ENCODE results near the gene NKAIN2. TPM values are rescaled to one million over a fixed set of nuclear protein-coding genes. Genes with fewer than 3 reads are reported as not detected.

Gene NKAIN2
- total and polyA plus RNA-seq, 9 of the 15 experiments (the other 6 are each of a cell fraction or from before 2014, with no cell fraction given) = not detected

DNA sequence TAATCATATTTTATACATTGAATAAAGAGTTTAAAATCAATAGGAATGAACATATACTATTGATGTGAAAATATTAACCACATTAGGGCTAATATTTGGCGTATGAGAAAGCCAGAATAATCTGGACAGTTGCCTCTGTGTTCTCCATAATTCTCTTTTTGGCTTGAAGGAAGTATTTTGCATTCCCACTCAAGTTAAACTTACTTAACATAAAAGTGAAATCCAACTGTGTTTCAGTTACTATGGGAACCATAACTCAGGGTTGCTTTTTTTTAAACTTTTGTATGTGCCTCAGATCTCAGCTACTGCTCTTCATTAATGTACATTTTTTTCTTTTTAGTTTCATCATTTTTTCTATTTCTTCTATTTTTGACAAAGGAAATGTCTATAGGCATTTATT is 479.8 kb downstream of the NKAIN2 start:
- CTCF ChIA-PET (ENCODE audit: low intra/inter-chr PET ratio) = no interaction called here
- FAIRE-seq (no peak), DNase-seq (ENCODE audit: extremely low read depth in 1 of 4, low spot score in 3 of 4) (no peak), ATAC-seq (no peak)
- intact Hi-C loops (cut with micrococcal nuclease) = no loop called here
- WGBS (ENCODE audit: insufficient coverage, low coverage, missing lambda C conversion rate) = 0% methylated on average over 1 of the region's 1 CpG
- POLR2A ChIA-PET = no interaction called here
- H3K4me2 ChIP-seq (ENCODE audit: insufficient read depth, low read length) = no peak overlapping the region
- H3K36me3 ChIP-seq (ENCODE audit: control insufficient read depth, insufficient read depth, low read length) = no peaks in the 10 kb centered on the region
- TF ChIP-seq ZNF395 (CRISPR knock-in tag; IDR thresholded peaks at IDR 0.05) = no peak
- no peak for TF ChIP-seq VEZF1 (CRISPR knock-in tag; IDR thresholded peaks at IDR 0.05)
- TF ChIP-seq NUFIP1 (IDR thresholded peaks at IDR 0.05; ENCODE audit: partially characterized antibody) = no peak
- TF ChIP-seq SRSF7 (optimal IDR thresholded peaks at IDR 0.05; ENCODE audit: low read depth, low read length) = no peak
- TF ChIP-seq RBM15 (IDR thresholded peaks at IDR 0.05; ENCODE audit: insufficient read depth, low read length) = no peak
- no peak for TF ChIP-seq AFF1 (IDR thresholded peaks at IDR 0.05; ENCODE audit: low read depth in 1 of 2, partially characterized antibody in 2 of 2)
- TF ChIP-seq HDAC8 (tag; IDR thresholded peaks at IDR 0.05) = no peak
- no peak for TF ChIP-seq KLF1 (tag; IDR thresholded peaks at IDR 0.05)
- TF ChIP-seq PML (IDR thresholded peaks at IDR 0.05; ENCODE audit: low read length) = no peak
- no peak for TF ChIP-seq STAG1 (CRISPR knock-in tag; IDR thresholded peaks at IDR 0.05; ENCODE audit: borderline replicate concordance)
- TF ChIP-seq HNRNPLL (IDR thresholded peaks at IDR 0.05; ENCODE audit: low read depth, low read length, poor library complexity, severe bottlenecking) = no peak
- no peak for TF ChIP-seq GABPB2 (CRISPR knock-in tag; conservative IDR thresholded peaks at IDR 0.05)
- TF ChIP-seq NCOA6 (IDR thresholded peaks at IDR 0.05) = no peak
- no peak for TF ChIP-seq YY1 (IDR thresholded peaks at IDR 0.05; ENCODE audit: borderline replicate concordance in 1 of 3, control insufficient read depth in 1 of 3, extremely low read depth in 1 of 3, insufficient read depth in 3 of 3, insufficient read length in 1 of 3, insufficient replicate concordance in 2 of 3, low read depth in 1 of 3, low read length in 2 of 3)
- no peak overlapping the region for H3K4me3 ChIP-seq
- H3K27ac ChIP-seq (ENCODE audit: extremely low read depth, low read depth, low read length) = no peak overlapping the region
- in situ Hi-C loops (cut with MboI) = no loop called here
- no peaks in the 10 kb centered on the region for H3K79me2 ChIP-seq (ENCODE audit: control insufficient read depth, insufficient read depth, low read length)
- H3K9ac ChIP-seq (ENCODE audit: insufficient read depth in 1 of 2, low read depth in 2 of 2, low read length in 2 of 2) = no peak overlapping the region
- H3K9me1 ChIP-seq (ENCODE audit: control insufficient read depth, insufficient read depth, low read length) = no peaks in the 10 kb centered on the region
- no peak overlapping the region for H2AFZ ChIP-seq (ENCODE audit: low read depth, low read length)
- no TSS peak for BruUV-seq (replicated peaks)
- H3K9me3 ChIP-seq (replicated peaks; ENCODE audit: control insufficient read depth, insufficient read depth, low read depth, low read length) = 0 out of 2 replicates have a peak, but pooled peaks cover 2% of the 10 kb centered on the region
- H3K4me1 ChIP-seq (replicated peaks in 1 of 2; ENCODE audit: control insufficient read depth in 2 of 2, insufficient read depth in 2 of 2, low read length in 2 of 2) = no peaks in the 10 kb centered on the region
- H4K20me1 ChIP-seq (replicated peaks; ENCODE audit: control insufficient read depth, insufficient read depth, low read length) = no peaks in the 10 kb centered on the region
- H3K27me3 ChIP-seq (ENCODE audit: control insufficient read depth in 2 of 2, insufficient read depth in 2 of 2, low read length in 2 of 2) = no peaks in the 10 kb centered on the region
